ENCODE data around the gene ZNF789. TPM values are rescaled to one million over a fixed set of nuclear protein-coding genes. Genes with fewer than 3 reads are reported as not detected.

The ZNF789 gene
- total RNA-seq, 1 experiment from 2014 or later = 38.8 TPM

GRCh38 chr7:99437946-99438572, 34.6 kb upstream of the ZNF789 start:
- peaks cover 15% of the 10 kb centered on the region for H4K20me1 ChIP-seq (ENCODE audit: insufficient read depth)
- POLR2A ChIA-PET (ENCODE audit: unreplicated experiment) = interaction anchor here (0.5 to 0.7 kb wide), 3 partner anchors 8 to 497 kb away, joined by 3 to 6 read pairs (median 5); no protein-coding TSS in a partner anchor
- no peak for TF ChIP-seq CTCF (conservative IDR thresholded peaks at IDR 0.05)
- TF ChIP-seq EZH2 (IDR thresholded peaks at IDR 0.05; ENCODE audit: low read depth) = no peak
- peaks cover 15% of the 10 kb centered on the region; the same call in 1 of the 2 replicates for H3K4me1 ChIP-seq (replicated peaks; ENCODE audit: insufficient read depth)
- H2AFZ ChIP-seq = peak overlapping the region; percentile 96
- BruUV-seq (replicated peaks) = no TSS peak
- peak overlapping the region; percentile 85 for H3K4me2 ChIP-seq
- peaks cover 45% of the 10 kb centered on the region for H3K79me2 ChIP-seq (ENCODE audit: low read depth)
- no peaks in the 10 kb centered on the region for H3K27me3 ChIP-seq (ENCODE audit: insufficient read depth, low read depth)
- no peaks in the 10 kb centered on the region for H3K9me3 ChIP-seq (ENCODE audit: insufficient read depth, low read depth)
- H3K9me2 ChIP-seq (ENCODE audit: insufficient read depth) = no peaks in the 10 kb centered on the region
- peak overlapping the region; percentile 33; the same call in 1 of the 2 replicates for H3K27ac ChIP-seq
- CTCF ChIA-PET = interaction anchor here (0.6 kb wide), 1 partner anchor 969 kb away, joined by 3 read pairs; no protein-coding TSS in a partner anchor
- H3K36me3 ChIP-seq (ENCODE audit: low read depth) = peaks cover 15% of the 10 kb centered on the region; the same call in 1 of the 2 replicates
- intact Hi-C loops (cut with micrococcal nuclease; ENCODE audit: unreplicated experiment) = loop anchor here (2.0 kb wide), 1 partner anchor 29 kb away; the partner anchor contains the start of genes BUD31 and PDAP1
- no peak for DNase-seq
- peaks cover 12% of the 10 kb centered on the region; the same call in 1 of the 2 replicates for H3F3A ChIP-seq (ENCODE audit: insufficient read depth, low read depth)
- peak overlapping the region; percentile 84 for H3K4me3 ChIP-seq

DNA sequence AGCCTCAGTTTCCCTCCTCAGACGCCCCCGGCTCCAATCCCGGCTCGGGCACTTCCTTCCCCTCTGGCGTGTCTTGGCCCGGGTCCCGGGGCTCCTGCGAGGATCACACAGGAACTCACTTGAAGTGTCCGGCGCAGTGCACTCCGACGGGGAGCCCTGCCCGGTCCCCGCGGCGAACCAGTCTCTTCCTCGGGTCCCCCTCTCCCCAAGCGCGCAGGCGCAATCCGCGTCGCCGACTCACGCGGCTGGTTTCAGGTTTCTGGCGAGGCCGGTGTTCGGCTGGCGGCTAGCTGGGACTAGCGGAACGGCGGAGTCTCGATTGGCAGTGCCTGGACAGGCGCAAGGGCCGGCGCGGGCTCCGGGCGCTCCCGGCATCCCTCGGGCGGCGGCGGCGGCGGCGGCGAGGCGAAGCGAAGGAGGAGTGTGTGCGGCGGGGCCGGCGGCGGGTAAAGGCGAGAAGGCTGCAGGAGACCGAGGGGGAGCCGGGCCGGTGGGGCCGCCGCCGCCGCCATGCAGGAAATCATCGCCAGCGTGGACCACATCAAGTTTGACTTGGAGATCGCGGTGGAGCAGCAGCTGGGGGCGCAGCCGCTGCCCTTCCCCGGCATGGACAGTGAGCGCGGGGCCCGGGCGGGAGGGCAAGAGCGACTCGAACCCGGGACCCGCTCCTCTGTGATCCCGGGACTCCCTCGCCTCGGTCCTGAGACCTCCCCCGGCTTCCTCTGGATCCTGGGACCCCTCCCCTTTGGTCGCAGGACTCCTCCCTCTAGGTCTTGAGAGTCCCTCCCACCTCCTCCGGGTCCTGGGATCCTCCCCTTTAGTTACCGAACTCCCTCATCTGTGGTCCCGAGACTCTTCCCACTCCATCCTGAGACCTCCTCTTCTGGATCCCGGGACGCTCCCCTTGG, 33.9 kb upstream of the ZNF789 start, which contains the start of the genes CPSF4 and PTCD1:
Gene CPSF4 (plus strand): TSS at position 371 of the 908 bp plus-strand sequence. CDS start 140 bp downstream, at position 511.
Gene PTCD1 (minus strand): TSS at position 226 of the 908 bp plus-strand sequence. CDS start 3,556 bp downstream, outside the sequence.
- no TSS peak for BruUV-seq (replicated peaks)
- H3K4me3 ChIP-seq = peak within 1 kb of the TSS; percentile 84
- DNase-seq = peak; percentile 88 to 98

More for the DNA sequence above, 33.9 kb upstream of the ZNF789 start, which contains the start of the genes CPSF4 and PTCD1:
- H3K9me2 ChIP-seq (ENCODE audit: insufficient read depth) = no peaks in the 10 kb centered on the region
- peaks cover 45% of the 10 kb centered on the region for H3K79me2 ChIP-seq (ENCODE audit: low read depth)
- no peaks in the 10 kb centered on the region for H3K9me3 ChIP-seq (ENCODE audit: insufficient read depth, low read depth)
- peaks cover 12% of the 10 kb centered on the region; the same call in 1 of the 2 replicates for H3F3A ChIP-seq (ENCODE audit: insufficient read depth, low read depth)
- peaks cover 15% of the 10 kb centered on the region; the same call in 1 of the 2 replicates for H3K4me1 ChIP-seq (replicated peaks; ENCODE audit: insufficient read depth)
- peak within 1 kb of the TSS; percentile 33; the same call in 1 of the 2 replicates for H3K27ac ChIP-seq
- no peak for TF ChIP-seq CTCF (conservative IDR thresholded peaks at IDR 0.05)
- TF ChIP-seq EZH2 (IDR thresholded peaks at IDR 0.05; ENCODE audit: low read depth) = no peak
- peaks cover 22% of the 10 kb centered on the region; the same call in 1 of the 2 replicates for H3K36me3 ChIP-seq (ENCODE audit: low read depth)
- intact Hi-C loops (cut with micrococcal nuclease; ENCODE audit: unreplicated experiment) = loop anchor here (2.0 kb wide), 1 partner anchor 30 kb away; the partner anchor contains the start of genes BUD31 and PDAP1
- POLR2A ChIA-PET (ENCODE audit: unreplicated experiment) = interaction anchor here (0.6 to 0.7 kb wide), 2 partner anchors 178 to 497 kb away, joined by 3 to 6 read pairs; no protein-coding TSS in a partner anchor
- no peaks in the 10 kb centered on the region for H3K27me3 ChIP-seq (ENCODE audit: insufficient read depth, low read depth)
- CTCF ChIA-PET = no interaction called here
- peaks cover 15% of the 10 kb centered on the region for H4K20me1 ChIP-seq (ENCODE audit: insufficient read depth)
- H3K4me2 ChIP-seq = peak within 1 kb of the TSS; percentile 85
- peak within 1 kb of the TSS; percentile 96 for H2AFZ ChIP-seq

Data from PC-9 (cell line).